ENCODE measurements around the gene CUEDC2. TPM values are rescaled to one million over a fixed set of nuclear protein-coding genes. Genes with fewer than 3 reads are reported as not detected.

CUEDC2 gene
- total RNA-seq, 1 donor = 51.0 TPM

- no peak overlapping the region for H3K4me3 ChIP-seq (ENCODE audit: low read depth, low read length)
- no peak for DNase-seq (ENCODE audit: low read depth)
- TF ChIP-seq CTCF (IDR thresholded peaks at IDR 0.05; ENCODE audit: insufficient read depth, low read depth, low read length) = no peak
These were observed 53.0 kb downstream of the CUEDC2 start for GRCh38 chr10:102379383-102379782.

- no peak for TF ChIP-seq CTCF (IDR thresholded peaks at IDR 0.05; ENCODE audit: insufficient read depth, low read depth, low read length)
- no peak overlapping the region for H3K4me3 ChIP-seq (ENCODE audit: low read depth, low read length)
- DNase-seq (ENCODE audit: low read depth) = no peak
These were observed 55.5 kb downstream of the CUEDC2 start for GRCh38 chr10:102376901-102377300.

- DNase-seq (ENCODE audit: low read depth) = no peak
- H3K4me3 ChIP-seq (ENCODE audit: low read depth, low read length) = no peak overlapping the region
- no peak for TF ChIP-seq CTCF (IDR thresholded peaks at IDR 0.05; ENCODE audit: insufficient read depth, low read depth, low read length)
These were observed 56.5 kb downstream of the CUEDC2 start for GRCh38 chr10:102375867-102376266.

GRCh38 chr10:102375250-102375649, 57.1 kb downstream of the CUEDC2 start:
- peak; percentile 18 for TF ChIP-seq CTCF (IDR thresholded peaks at IDR 0.05; ENCODE audit: insufficient read depth, low read depth, low read length)
- H3K4me3 ChIP-seq (ENCODE audit: low read depth, low read length) = no peak overlapping the region
- DNase-seq (ENCODE audit: low read depth) = no peak

Small RNAs within 50 kb of the gene (small RNA-seq; reads per million reads assigned to genes)
- gene MIR146B = 331 reads per million, percentile 98 among the genes with 10 or more reads in this experiment

Other genes starting within 250 kb of the CUEDC2 start
- 0.32 and 0.86 TPM in 2 replicates for gene ELOVL3, start 206.3 kb downstream of the CUEDC2 start, total RNA-seq
- gene PITX3, start 191.1 kb downstream of the CUEDC2 start, total RNA-seq = under 0.01 TPM in 1 of 2 replicates, not detected in the other
- gene GBF1, start 187.0 kb downstream of the CUEDC2 start, total RNA-seq = 48.3 and 58.3 TPM in 2 replicates
- 16.8 and 37.6 TPM in 2 replicates for gene NFKB2, start 36.9 kb downstream of the CUEDC2 start, total RNA-seq
- 1.6 and 2.2 TPM in 2 replicates for gene PSD, start 13.8 kb downstream of the CUEDC2 start, total RNA-seq
- gene FBXL15, start 11.7 kb downstream of the CUEDC2 start, total RNA-seq = 4.3 and 8.4 TPM in 2 replicates
- not detected in 2 replicates for gene C10orf95, start 19.0 kb upstream of the CUEDC2 start, total RNA-seq
- gene ACTR1A, start 70.1 kb upstream of the CUEDC2 start, total RNA-seq = 130 and 142 TPM in 2 replicates
- gene SUFU, start 71.4 kb upstream of the CUEDC2 start, total RNA-seq = 2.3 and 3.9 TPM in 2 replicates
- gene TRIM8, start 211.9 kb upstream of the CUEDC2 start, total RNA-seq = 116 and 119 TPM in 2 replicates